Esophagus squamous epithelium (tissue), 4 donors: ENCODE data around the gene WNT9A.

Experiments
- POLR2A ChIP-seq, 4 donors: fragments of 450-650 bp; IDR thresholded peaks; one replicate each; pipeline ENCODE4 v1.6.1; 2017; ENCODE audit warnings: antibody characterized with exemption in 4 of 4, mild to moderate bottlenecking in 4 of 4, moderate library complexity in 3 of 4
- TF ChIP-seq, protein P1 (sequence below), 6 experiments: fragments of 450-650 bp in 4 of 6; fragments of 200-600 bp in 2 of 6; sonication (generic) in 2 of 6; IDR thresholded peaks; one replicate each; pipeline ENCODE4 v1.5.1; 2016 to 2019; ENCODE audit warnings: antibody characterized with exemption in 6 of 6, mild to moderate bottlenecking in 4 of 6, moderate library complexity in 4 of 6

DNA sequence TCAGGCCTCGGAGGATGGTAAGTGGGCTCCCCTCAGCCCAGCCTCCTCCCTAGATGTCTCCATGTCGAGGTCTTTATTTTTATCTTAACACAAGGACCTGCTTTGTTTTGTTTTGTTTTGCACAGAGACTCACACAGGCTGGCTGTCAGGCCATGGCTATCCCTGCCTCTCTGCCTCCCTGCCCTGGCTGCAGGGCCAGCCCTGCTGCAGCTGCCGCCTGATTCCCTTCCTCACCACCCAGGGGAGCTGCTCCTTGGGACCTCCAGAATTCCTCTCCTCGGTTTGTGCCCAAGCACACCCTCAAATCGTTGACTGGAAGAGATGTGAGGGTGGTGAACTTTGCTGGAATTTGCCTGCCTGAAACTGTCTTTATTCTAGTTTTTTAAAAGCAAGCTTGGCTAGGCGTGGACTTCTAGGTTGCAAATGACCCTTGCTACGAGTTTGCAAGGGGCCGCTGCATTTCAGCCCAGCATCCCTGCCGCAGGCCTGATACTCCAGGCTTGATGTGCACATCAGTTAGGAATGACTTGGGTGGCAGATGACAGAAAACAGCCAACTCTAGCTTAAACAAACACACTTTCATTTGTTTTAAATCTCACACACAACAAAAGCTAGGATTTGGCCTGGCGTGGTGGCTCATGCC lies 37.1 kb downstream of the WNT9A start:
- no peak for TF ChIP-seq POLR2A (IDR thresholded peaks at IDR 0.05)
- TF ChIP-seq, protein P1, sequence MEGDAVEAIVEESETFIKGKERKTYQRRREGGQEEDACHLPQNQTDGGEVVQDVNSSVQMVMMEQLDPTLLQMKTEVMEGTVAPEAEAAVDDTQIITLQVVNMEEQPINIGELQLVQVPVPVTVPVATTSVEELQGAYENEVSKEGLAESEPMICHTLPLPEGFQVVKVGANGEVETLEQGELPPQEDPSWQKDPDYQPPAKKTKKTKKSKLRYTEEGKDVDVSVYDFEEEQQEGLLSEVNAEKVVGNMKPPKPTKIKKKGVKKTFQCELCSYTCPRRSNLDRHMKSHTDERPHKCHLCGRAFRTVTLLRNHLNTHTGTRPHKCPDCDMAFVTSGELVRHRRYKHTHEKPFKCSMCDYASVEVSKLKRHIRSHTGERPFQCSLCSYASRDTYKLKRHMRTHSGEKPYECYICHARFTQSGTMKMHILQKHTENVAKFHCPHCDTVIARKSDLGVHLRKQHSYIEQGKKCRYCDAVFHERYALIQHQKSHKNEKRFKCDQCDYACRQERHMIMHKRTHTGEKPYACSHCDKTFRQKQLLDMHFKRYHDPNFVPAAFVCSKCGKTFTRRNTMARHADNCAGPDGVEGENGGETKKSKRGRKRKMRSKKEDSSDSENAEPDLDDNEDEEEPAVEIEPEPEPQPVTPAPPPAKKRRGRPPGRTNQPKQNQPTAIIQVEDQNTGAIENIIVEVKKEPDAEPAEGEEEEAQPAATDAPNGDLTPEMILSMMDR (IDR thresholded peaks at IDR 0.05) = no peak
